ENCODE results near the gene SRMS.

The SRMS gene

DNA sequence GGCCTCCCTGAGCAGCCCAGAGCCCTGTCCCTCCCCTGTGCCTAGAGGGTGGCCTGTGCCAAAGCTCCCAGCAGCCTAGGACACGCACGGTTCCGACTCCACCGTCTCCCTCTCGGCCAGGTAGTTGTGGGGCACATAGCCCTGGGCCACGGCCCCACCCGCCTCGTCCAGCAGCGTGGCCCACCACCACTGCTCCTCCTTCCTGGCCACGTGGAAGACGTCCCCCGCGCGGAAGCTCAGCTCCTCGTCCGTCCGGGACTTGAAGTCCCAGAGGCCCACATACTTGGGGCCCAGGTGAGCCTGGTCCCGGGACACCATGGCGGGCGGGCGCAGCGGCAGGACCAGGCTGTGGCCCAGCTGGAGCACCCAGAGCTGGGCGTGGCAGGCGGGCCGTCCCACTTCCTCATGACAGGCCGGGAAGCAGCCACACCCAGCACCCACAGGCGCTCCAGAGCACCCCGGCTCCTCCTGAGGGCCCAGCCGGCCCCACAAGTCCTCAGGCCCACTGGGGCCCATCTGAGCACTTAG lies 10.5 kb downstream of the SRMS start, which contains the start of gene PTK6:
Gene PTK6 (minus strand): TSS at position 380 of the 528 bp plus-strand sequence. CDS start 62 bp downstream, at position 318.
- no peak for DNase-seq

DNA sequence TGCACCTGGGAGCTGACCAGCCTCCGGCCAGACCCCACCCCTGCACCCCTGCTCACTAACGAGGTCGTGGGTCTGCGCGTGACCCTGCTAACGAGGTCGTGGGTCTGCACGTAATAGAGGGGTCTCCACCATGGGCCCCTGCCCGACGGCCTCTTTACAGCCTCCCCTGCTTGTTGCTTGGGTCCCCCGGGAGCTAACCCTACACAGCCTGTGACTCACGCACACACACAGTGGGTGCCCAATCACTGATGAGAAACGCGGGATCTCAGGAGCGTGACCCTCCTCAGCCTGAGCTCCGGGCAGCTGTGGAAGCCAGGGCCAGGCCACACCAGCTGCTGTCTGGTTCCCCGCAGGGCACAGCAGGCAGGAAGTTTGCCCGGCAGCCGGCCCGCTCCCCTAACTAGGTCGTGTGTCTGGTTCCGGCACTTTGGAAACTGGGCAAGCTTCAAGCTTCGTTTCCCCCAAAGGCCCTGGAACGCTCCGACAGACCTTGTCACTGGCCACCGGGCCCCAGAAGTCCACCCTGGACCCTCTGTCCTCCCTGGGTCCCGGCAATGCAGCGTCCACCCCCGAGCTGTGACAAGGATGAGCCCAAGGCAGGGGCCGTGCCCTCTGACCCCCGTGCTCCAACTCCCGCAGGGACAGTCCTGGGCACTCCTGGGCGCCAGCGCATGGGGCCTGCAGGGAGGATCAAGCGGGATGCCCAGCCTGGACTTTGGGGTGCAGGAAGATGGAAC lies 11.1 kb downstream of the SRMS start:
- DNase-seq: peak; percentile 37

DNA sequence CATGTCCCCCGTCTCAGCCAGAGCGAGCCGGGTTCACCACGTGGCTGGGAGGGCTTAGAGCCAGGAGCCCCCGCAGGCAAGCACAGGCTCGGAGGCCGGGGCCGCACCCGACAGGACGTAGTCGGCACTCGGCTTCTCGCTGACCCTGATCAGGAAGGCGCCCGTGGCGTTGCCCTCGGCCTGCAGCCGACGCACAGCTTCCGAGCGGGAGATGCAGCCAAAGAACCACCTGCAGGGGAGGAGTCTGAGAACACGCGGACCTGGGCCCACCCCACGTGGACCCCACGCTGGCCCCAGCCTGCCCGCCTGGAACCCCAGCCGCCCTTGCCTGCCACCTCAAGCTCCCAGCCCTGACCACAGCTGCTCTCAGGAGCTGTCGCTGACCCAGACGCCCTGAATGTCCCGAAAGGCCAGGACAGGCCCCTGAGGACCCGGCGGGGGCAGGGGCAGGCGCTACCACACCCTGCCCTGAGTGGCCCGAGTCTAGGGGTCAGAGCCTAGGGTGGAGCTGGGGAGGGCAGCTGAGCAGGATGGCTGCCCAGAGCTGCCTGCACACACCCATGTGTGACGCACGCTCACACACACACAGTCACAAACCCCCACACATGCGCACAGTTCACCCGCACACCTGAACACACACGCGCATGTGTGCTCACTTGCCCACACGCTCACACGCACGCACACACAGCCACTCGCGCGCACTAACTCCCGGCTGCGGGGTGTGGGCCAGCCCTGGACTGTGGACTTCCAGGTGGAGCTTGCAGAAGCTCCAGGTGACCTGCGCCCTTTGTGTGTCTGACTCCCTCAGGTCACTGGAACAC lies 12.5 kb downstream of the SRMS start:
- no peak for DNase-seq

DNA sequence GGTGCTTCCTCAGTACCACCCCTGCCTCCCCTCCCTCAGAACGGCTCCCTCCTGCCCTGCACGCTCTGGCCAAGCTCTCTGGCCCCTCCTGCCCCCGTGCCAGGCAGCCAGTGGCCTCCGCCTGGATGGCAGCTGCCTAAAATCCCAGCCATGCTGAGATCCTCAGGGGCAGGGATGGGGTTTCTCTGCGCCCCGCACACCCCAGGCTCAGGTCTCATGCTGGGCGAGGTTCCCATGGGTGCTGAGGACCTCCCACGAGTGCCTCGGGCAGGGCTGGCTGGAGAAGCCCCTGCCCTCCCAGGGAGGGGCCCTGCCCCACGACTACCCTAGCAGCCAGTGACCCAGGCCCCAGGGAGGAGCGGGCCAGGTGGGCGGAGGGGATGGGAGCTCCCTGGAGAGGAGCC lies 13.1 kb downstream of the SRMS start:
- DNase-seq: peak; percentile 26

DNA sequence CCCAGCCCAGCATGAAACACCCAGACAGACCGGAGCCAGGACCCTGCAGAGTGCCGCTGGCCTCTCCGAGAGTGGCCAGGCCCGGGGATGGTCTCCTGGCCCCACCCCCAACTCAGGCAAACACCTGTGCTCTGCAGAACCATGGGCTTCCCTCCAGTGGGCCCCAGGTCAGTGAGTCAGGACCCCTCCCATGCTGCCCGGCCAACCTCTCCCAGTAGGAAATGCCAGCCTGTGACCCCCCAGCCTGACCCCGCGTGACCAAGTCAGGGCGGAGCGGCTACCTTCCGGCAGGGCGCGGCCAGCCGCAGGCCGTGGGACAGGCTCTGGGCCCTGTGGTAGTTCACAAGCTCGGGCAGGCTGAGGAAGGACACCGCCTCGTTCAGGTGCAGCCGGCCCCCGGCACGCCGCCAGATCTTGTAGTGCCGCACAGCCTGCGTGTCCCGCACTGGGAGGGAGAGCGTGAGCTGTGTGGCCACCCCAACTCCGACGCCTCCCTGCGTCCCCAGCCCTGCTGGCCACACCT lies 13.6 kb downstream of the SRMS start:
- peak; percentile 33 for DNase-seq

DNA sequence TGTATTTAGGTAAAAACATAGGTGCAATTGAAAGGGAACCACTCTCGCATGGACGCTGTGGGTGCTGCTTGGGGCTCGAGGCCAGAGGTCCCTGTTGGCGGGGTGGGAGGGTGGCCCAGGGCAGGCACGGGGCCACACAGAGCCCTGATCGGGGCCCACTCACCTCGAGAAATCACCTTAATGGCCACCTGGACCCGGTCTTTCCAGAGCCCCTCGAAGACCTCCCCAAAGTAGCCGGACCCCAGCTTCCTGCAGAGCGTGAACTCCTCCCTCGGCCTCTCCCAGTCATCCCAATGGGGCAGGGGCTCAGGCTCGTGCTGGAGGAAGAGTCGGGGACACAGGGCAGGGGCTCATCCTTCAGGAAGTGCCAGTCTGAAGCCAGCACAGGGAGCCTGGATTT lies 14.2 kb downstream of the SRMS start:
- no peak for DNase-seq

- DNase-seq: peak; percentile 21
Observed at GRCh38 chr20:63532449-63532971, 15.0 kb downstream of the SRMS start.

DNA sequence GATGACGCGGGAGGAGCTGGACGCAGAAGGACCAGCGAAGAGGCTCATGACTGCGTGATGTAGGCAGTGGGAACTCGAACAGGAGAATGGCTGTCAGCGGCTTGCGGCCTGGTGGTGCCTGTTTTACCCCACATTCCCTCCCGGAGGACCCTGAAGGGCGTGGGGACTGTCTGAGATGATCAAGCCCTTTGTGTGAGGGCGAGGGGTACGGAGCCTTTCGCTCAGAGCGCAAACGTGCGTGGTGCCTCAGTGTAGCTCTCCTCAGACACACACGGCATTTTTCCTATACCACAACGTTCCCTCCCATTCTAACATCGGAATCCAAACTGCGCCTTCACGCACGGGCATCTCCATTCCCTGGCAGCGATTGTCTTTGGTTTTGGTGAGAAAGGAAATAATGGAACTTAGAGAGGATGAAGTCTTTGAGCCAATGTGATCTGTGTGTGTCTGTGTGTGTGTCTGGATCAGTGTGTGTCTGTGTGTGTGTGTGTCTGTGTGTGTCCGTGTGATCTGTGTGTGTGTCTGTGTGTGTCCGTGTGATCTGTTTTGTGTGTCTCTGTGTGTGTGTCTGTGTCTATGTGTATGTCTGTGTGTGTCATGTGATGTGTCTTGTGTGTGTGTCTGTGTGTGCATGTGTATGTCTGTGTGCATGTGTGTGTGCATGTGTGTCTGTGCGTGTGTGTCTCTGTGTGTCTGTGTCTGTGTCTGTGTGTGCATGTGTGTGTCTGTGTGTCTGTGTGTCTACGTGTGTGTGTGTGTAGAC lies 15.7 kb downstream of the SRMS start:
- no peak for DNase-seq

- DNase-seq: peak; percentile 24
Observed at GRCh38 chr20:63530788-63531160, 16.8 kb downstream of the SRMS start.

GRCh38 chr20:63529861-63530787 lies 17.4 kb downstream of the SRMS start:
- no peak for DNase-seq

DNA sequence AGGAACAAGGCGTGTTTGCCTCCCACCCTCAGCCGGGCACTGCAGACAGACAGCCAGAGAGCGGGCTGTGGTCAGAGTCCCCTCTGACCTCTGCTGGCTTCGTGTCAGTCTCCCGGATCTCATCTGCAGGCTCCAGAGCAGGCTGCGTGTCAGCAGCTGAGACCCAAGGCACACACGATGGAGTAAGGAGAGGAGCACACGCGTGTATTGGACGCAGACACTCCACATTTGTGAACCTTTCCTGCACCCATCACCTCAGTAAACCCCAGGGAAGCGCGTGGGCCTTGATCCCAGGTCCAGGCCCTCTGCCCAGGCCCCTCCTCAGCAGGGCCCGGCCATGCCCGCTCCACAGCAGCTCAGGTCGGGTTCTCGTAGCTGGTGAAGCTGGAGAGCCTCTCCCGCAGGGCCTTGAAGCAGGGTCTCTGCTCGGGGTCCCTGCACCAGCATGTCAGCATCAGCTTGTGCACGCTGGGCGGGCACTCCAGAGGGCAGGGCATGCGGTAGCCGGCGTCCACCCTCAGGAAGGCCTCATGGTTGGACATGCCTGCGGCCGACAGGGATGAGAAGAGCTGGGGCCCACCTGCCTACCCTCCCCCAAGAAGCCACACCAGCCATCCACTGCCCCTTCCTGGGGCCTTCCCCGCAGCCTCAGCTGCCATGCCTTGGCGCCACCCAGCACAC lies 18.2 kb downstream of the SRMS start:
- peak; percentile 20 for DNase-seq

DNA sequence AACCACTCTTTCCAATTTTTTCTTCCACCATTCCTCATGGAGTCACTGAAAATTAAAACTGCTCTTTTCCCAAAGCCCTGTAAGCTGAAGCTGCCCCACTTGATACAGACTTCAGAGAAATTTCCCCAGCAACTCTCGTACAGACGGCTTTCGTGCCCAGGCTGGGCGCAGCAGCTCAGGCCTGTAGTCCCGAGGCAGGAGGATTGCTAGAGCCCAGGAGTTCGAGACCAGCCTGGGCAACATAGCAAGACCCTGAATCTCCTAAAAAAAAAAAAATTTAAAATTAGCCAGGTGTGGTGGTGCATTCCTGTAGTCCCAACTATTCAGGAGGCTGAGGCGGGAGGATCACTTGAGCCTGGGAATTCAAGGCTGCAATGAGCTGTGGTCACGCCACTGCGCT lies 20.4 kb downstream of the SRMS start:
- peak; percentile 10 for DNase-seq

GRCh38 chr20:63525971-63526370 lies 21.6 kb downstream of the SRMS start:
- DNase-seq: peak; percentile 13

DNA sequence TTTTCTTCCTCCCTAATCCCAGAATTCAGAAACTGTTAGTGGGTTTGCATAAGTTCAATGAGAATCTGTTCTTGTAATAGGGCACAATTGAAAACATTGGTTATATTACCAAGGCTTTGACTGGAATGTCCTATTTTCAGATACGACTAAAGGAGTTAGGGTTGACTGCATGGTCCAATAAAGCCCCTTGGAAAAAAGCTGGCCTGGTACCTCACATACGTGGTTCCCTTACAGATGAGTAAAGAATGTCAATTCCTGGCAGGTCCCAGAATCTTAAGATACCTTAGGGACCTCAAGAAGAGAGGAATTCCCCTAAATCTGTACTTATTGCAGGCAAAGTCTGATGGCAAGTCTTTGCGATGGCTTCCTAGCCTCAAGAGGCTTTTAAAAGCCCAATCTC lies 22.4 kb downstream of the SRMS start:
- no peak for DNase-seq

DNA sequence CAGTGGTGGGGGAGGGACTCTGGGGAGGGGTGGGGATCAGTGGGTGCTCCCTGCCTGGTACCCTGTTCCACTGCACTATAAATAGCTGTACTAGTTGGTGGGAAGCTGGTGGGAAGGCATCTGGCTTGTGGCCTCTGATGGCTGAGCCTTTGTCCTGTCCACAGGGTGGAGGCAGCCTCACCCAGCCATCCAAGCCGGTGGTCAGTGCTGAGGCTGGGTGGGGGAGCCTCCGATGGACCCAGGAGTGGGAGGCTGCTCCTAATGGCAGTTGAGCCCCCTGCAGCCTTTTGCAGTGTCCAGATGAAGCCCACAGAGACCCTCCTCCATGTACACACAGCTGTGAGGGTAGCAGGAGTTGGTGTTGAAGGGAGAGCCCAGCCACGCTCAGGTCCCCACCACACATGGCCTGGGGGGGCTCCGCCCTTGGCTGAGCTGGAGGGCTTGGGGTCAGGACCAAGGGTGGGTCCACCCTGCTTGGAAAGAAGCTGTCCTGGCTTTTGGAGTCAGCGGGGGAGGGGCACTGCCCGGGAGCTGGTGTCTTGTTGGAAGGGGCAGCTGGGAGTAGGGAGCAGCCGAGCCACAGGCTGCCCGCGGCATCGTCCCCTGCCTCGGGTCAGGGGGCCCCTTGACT lies 24.5 kb downstream of the SRMS start:
- peak; percentile 23 for DNase-seq

- DNase-seq: peak; percentile 35
Observed at GRCh38 chr20:63522091-63522868, 25.3 kb downstream of the SRMS start.

- peak; percentile 48 for DNase-seq
Observed at GRCh38 chr20:63521602-63522001, 25.9 kb downstream of the SRMS start.

DNA sequence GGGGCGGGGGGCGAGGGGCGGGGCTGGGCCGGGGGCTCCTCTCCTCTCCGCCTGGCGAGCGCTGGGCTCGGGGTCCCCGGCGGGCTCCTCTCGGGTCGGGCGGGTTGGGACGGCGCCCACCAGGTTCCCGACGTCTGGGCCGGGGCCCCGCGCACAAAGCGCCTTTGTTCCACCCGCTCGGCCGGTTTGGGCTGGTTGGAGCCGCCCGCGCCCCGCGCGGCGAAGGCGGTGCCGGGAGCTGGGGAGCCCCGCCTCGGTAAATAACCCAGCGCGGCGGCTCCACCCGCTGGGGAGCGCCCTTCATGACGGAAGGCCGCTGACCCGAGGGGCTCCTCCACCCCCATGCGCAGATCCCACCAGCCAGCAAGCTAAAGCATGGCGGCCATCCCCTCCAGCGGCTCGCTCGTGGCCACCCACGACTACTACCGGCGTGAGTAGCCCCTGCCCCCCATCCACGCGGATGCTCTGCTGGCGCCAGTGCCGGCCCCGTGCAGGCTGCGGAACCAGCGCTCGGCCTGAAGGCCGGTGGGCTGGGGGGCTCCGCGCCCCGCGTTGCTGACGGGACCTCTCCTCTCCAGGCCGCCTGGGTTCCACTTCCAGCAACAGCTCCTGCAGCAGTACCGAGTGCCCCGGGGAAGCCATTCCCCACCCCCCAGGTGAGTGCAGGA lies 26.5 kb downstream of the SRMS start:
- DNase-seq: peak; percentile 88

DNA sequence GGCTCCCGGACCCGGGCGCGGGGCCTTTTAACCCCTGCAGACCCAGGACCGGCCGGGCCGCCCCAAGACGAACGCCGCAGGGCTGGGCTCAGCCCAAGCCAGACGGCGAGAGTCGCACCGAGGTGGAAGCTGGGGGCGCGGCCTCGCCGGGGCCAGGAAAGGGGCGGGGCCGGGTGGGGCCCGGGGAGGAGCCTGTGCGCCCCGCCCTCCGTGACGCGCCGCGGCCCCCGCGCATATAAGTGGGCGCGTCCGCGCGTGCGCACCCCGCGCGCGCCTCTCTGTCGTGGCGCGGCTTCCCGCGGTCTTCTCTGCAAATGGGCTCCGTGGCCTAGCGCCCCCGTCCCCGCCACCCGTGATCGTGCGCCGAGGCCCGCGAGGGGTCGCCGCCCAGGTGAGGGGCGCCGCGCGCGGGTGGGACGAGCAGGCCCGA lies 27.0 kb downstream of the SRMS start, which contains the start of gene PPDPF:
Gene PPDPF (plus strand): TSS at position 262 of the 430 bp plus-strand sequence. CDS start 544 bp downstream, outside the sequence.
- peak; percentile 91 for DNase-seq

Measured in femur (tissue), 1 donor.